GM18526 (cell line): ENCODE data around the gene TGFB2.

Source experiments
- POLR2A ChIP-seq: IDR thresholded peaks from 3 replicates; pipeline ENCODE4 v1.6.1; 2011; ENCODE audit not compliant: insufficient read length; ENCODE audit errors: extremely low read depth

The TGFB2 gene

GRCh38 chr1:218436997-218437396 lies 91.9 kb downstream of the TGFB2 start:
- no peak for TF ChIP-seq POLR2A

- no peak for TF ChIP-seq POLR2A
Observed at GRCh38 chr1:218439541-218440295, 94.6 kb downstream of the TGFB2 start.

- TF ChIP-seq POLR2A: no peak
Observed at GRCh38 chr1:218443255-218443654, 98.1 kb downstream of the TGFB2 start.

- TF ChIP-seq POLR2A: no peak
Observed at GRCh38 chr1:218444173-218444572, 99.0 kb downstream of the TGFB2 start.

- TF ChIP-seq POLR2A: no peak
Observed at GRCh38 chr1:218444588-218444987, 99.5 kb downstream of the TGFB2 start.

- TF ChIP-seq POLR2A: no peak
Observed at GRCh38 chr1:218447010-218447689, 102.0 kb downstream of the TGFB2 start.

GRCh38 chr1:218451415-218451814 lies 106.3 kb downstream of the TGFB2 start:
- TF ChIP-seq POLR2A: no peak

- TF ChIP-seq POLR2A: no peak
Observed at GRCh38 chr1:218454700-218455282, 109.7 kb downstream of the TGFB2 start.

- no peak for TF ChIP-seq POLR2A
Observed at GRCh38 chr1:218456444-218456843, 111.3 kb downstream of the TGFB2 start.

- no peak for TF ChIP-seq POLR2A
Observed at GRCh38 chr1:218459450-218459849, 114.3 kb downstream of the TGFB2 start.

GRCh38 chr1:218459878-218460711 lies 115.0 kb downstream of the TGFB2 start:
- no peak for TF ChIP-seq POLR2A

GRCh38 chr1:218461351-218461750 lies 116.2 kb downstream of the TGFB2 start:
- TF ChIP-seq POLR2A: no peak

GRCh38 chr1:218462116-218462515 lies 117.0 kb downstream of the TGFB2 start:
- TF ChIP-seq POLR2A: no peak

GRCh38 chr1:218462587-218462986 lies 117.5 kb downstream of the TGFB2 start:
- TF ChIP-seq POLR2A: no peak

GRCh38 chr1:218463194-218464156 lies 118.3 kb downstream of the TGFB2 start:
- no peak for TF ChIP-seq POLR2A

- no peak for TF ChIP-seq POLR2A
Observed at GRCh38 chr1:218464871-218465270, 119.7 kb downstream of the TGFB2 start.
